Stimulated activated CD4-positive, alpha-beta T cell treated with anti-CD3 and anti-CD28 coated beads, TNF-alpha, amount 100 ng/mL, for 4 hours (primary cell): ENCODE data around the gene ATP11B.
"Not testable (repeated sequence)": the region's sequence is repeated elsewhere in the genome, so short reads cannot be mapped to it uniquely, and the experiment has no call there.

Source experiments
- DNase-seq, 3 experiments: peaks; one replicate each; pipeline ENCODE4 v3.0.0-alpha.2; 2020; ENCODE audit warnings: low read depth in 3 of 3

ATP11B gene

DNA sequence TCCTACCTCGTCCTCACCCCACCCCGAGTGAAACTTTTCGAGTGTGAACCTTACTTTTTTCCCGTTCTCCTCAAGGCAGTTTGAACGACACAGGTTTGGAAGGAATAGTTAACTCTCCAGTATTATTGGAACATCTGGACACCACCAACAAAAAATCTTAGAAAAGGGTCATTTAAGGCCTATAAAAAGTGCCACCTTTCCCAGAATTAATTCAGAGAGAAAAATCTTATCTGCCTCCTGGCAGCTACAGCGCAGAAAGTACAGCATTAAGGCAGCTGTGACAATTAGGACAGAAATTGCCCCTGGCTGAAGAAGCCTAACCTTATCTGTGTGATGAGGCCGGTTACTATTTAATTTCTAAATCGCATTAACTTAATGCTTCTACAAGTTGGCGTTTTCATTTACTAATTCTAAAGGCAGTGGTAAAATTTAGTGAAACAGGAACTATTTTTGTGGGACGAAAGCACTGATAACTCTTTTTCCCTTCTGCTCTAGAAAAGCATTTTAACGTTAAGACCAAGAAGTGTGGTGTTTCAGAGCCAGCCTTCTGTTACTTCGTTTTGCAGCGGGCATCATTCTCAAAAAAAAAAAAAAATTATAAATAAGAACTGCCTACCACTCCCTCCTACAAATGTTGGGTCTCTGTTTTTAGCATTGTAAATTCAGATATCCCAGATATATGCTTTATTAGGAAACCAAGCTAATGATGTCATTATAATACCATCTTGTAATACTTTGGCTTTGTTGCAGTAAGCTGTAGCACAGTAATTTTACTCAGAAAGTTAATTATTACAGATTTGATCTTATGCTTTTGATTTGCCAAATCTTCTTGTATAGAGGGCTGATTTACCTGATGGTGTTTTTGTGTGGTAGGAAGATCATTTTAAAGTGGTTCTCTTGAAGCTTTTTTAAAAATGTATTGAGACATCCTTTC is 1.4 kb downstream of the ATP11B start:
- DNase-seq: no peak

DNA sequence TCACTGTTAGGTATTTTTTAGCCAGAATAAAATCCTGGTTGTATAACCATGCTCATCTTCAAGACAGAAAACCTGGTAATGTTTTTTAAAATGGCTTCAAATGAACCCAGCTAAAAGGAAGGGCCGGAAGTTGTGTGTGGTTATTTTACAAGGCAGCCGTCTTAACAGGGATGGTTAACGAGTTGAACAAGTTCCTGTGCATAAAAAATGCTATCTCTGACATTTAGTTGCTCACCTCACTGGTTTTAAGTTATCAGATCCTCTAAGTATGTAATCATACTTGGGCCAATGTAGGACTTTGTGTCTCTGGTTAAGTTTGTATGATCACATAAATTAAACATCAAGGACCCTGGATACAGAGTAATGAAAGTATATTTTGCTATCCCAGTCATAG is 2.1 kb downstream of the ATP11B start:
- no peak for DNase-seq

DNA sequence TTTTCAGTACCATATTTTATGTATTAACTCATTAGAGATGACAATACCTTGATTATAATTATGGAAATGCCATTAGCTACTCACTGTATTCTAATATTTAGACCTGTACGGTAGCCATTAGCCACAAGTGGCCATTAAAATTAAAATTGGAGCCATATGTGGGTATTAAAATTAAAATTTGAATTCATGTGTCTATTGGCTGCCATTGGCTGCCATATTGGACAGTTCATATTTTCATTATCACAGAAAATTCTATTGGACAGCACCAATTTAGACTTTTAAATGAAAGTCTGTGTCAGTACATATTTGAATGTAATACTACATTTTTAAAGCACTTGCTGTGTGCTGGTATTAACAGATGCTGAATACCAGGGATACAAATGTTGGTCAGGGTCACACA is 3.0 kb downstream of the ATP11B start:
- DNase-seq: no peak

DNA sequence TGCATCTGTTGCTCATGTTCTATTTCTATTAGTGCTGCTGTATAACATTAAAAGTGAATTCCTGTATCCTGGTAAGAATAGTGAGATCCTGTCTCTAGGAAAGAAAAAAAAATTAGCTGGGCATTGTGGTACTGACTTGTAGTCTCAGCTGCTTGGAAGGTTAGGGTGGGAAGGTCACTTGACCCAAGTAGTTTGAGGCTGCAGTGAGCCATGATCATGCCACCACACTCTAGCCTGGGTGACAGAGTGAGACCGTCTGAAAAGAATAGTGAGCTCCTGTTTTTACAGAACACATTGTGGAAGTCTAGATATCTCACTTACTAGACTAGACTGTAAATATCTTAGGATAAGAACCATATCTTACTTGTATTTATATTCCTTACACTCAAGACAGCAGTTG is 4.6 kb downstream of the ATP11B start:
- DNase-seq: no peak

DNA sequence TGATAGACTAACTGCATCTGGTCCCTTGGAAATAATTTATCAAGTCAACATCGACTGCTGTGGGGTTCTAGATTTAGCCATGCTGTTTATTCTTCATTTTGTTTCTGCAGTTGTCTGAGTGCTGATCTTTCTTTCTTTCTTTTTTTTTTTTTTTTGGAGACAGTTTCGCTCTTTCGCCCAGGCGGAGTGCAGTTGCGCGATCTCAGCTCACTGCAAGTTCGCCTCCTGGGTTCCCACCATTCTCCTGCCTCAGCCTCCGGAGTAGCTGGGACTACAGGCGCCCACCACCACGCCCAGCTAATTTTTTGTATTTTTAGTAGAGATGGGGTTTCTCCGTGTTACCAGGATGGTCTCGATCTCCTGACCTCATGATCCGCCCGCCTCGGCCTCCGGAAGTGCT is 5.8 kb downstream of the ATP11B start:
- DNase-seq: not testable (repeated sequence)

DNA sequence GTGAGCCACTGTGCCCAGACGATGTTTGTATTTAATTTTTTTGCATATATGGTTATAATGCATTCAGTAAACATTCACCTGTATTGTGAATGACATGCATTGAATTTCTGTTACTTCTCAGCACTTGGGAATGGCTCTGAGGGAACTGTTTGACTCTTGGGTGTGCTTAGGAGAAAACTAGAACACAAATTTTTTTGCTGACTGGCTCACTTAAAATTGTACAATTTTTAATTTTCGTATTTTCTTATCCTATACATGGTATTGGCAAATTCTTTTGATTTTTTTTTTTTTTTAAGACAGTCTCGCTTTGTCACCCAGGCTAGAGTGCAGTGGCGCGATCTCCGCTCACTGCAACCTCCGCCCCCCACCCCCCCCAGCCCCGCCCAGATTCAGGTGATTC is 7.2 kb downstream of the ATP11B start:
- no peak for DNase-seq

DNA sequence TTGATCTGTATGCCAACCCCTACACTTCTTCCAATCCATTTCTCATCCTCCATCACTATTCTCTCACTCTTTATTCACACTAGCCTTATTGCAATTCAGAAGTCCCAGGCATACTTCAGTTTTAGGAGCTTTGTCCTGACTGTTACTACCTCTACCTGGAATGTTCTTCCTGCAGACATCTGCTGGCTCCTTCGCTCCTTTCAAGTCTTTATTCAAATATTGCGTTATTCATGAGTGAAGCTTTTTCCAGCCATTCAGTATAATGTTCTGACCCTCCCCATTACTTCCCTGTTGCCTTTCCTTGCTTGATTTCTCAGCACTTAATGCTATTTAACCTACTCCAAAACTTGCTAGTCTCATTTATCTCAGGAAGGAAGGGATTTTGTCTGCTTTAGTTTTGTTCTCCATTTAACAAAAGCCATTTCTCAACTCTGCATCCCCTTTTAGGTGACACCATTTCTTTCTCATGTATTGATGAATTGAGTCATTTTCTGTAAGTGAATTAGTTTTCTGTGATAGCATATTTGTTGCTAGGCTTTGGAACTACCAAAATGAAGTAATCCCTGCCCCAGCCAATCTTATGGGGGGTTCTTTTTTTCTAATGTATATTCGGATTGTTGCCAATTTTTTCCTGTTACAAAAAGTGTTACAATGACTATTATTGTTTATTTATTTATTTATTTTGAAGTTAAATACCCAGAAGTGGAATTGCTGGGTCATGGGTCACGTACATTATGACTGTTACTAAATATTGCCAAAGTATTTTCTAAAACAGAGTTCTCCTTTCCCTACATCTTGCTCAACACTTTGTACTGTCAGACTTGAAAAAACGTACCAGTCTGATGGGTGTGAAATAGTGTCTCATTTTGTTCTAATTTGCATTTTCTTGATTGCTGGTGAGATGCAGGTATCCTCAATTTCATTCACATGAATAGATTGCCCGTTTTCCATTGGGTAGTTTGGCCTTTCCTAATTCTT is 9.4 kb downstream of the ATP11B start:
- no peak for DNase-seq

DNA sequence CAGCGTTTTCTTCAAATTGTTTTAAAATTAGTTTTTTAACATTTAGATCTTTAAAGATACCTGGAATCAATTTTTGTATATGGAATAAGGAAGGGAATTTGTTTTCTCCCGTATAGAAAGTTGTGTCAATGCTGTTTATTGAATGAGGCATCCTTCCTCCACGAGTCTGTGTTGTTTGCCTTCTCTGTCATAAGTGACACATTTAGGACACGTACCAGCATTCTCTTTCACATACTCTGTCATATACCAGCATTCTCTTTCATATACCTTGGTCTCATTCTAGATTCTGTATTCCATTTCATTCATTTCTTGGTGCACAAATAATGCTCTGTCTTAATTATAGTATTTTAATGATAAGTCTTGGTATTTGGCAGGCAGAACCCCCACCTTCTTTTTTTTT is 10.3 kb downstream of the ATP11B start:
- no peak for DNase-seq

DNA sequence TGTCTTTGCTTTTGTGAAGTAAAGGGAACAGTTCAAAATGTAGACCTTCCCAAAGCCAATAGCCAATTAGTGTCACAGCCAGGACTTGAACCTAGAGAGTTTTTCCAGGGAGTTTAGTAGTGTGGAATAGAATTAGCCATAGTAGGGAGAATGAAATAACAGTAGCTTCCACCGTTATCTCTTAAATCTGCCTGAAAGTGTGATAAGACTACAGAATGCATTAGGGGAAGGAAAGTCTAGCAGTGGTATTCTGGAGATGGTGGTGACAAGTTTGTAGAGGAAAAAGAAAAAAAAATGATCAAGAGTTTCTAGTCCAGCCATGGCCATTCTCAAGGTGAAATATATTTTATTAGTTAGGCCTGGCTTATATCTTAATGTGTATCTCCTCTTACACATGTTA is 13.8 kb downstream of the ATP11B start:
- no peak for DNase-seq

DNA sequence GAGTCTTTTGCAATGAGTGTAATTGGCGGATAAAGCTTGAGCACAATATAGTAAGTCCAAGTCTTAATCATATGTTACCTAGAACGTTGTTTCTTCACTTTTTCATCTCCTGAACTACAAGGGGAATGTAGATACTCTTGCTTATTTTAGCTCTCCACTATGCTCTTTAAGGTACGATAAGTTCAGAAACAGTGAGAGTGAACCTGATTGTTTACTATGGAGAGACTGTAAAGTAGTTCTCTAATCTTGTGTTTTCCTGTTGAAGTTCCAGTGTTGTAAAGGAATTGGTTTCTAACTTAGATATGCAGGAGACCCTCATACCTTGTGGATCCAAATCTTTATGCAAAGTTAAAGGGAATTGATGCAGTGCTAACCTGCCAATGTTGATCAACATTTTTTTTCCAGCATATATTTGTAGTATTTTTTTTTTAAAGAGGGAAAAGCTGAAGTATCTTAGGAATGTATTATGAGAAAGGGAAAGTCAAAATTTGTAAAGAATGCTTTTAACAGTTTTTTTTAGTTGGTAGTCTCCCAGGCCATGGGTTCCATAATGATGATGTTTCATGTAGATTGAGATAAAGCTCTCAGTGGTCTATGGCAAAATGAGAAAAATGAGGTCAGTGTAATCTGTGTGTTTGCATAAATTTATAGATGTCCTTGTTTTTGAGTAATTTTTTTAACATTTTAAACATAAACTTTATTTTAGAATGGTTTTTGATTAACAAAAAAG is 14.9 kb downstream of the ATP11B start:
- DNase-seq: no peak

DNA sequence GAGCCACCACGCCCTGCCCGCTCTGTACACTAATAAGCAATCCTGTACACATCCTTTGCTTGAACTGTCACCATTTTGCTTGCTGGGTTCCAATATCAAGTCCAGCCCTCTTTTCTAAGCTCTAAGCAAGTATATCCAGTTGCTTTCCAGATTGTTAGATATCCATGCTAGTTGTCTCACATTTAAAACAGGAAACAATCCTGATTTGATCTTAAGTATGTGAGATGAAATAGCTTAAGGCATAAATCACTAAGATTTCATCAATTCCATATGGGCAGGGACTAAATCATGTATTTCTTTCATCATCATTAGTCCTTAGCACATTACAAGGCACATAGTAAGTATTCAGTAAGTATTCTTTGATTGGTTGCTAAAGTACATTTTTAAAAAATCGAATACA is 16.2 kb downstream of the ATP11B start:
- no peak for DNase-seq

DNA sequence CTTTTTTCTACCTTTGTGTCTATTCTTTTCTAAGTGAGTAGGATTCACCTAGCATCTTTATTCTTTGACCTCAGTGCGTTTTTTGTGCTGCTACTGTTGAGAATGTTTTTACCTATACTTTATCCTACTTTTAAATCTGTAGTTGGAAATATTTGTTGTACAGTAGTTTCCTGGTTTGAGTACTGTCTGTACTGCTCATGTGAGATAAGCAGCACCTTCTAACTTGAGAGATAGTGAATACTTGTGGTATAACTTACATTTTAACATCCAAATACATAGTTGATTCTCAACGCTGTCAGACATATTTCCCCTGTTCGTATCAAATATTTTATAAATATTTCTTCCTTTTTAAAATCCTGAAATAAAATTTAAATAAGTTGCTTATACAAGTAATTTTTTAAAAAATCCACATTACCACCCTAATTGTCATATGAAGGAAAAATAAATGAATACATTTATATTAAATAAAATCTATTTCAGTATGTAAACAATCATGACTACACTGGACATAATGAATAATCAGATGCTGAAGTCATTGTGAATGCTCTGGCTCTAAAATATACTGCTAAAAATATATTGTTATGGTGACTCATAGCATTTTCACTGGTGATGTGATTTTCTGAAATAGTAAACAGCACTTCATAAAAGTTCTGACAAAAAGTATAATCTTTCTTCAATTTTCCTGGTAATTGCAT is 17.4 kb downstream of the ATP11B start:
- no peak for DNase-seq

DNA sequence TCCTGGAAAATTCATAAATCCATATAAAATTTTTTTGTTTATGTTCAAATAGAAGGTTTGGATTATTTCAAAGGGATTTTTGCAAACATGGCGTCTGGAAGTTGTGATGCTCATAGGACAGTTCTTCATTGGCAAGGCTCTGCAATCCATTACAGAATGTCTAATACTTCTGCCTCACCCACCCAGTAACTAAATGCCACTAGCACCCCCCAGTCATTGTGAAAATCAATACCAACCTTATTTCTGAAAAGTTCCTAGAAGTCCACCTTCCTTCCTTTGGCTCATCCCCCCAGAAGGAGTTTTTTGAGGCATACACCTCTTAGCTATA is 17.9 kb downstream of the ATP11B start:
- DNase-seq: no peak

DNA sequence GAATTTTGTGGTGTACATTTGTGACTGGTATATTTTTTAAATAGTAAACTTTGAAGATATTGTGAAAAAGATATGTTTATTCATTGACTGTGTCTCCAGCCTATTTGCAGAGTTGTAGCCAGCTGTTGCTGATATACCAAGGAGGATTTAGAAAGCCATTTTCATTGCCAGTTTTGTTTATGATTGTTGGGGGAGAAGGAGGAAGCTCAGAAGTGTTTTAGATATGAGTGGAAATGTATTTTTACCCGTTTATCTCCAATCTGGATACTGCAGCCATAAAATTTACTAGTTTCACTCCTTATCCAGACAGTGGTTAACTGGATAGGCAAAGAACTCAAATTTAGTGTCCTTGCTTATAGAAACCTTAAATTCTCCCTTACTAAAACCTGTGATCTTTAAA is 18.8 kb downstream of the ATP11B start:
- no peak for DNase-seq

DNA sequence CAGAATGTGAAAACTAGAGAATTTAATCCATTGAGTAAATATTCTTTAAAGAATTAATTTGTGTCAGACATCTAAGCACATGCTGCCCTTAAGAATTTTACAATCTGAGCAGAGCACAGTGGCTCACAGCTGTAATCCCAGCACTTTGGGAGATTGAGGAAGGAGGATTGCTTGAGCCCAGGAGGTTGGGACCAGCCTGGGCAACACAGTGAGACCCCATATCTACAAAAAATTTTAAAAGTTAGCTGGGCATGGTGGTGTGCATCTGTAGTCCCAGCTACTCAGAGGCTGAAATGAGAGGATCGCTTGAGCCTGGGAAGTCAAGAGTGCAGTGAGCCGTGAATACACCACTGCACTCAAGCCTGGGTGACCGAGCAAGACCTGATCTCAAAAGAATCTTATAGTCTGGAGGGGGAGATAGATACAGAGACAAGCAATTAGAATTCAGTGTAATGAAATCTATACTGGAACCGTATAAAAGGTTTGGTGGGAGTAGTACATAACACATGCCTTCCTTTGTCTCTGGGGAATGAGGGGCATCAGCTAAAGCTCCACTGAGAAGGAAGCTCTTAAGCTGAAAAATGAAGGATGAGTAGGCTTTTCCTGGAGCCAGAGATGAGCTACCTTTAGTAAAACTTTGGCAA is 21.2 kb downstream of the ATP11B start:
- no peak for DNase-seq

DNA sequence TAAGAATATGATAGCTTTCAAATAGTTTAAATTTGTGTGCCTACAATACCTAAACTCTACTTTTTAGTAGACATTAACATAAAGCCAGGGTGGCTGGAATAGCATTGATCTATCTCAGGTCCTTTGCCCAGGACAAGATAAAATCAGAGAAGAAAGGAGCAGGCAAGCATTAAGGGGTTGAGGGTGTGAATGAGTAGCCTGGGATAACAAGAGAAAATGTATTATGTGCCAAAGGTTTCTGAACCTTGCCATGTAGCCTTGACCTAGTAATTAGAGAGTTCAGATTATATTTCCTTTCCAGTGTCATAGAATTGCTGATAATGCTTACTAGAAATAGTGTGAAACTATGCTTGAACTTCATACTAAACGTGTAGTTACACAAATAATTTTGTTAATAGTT is 22.9 kb downstream of the ATP11B start:
- no peak for DNase-seq

DNA sequence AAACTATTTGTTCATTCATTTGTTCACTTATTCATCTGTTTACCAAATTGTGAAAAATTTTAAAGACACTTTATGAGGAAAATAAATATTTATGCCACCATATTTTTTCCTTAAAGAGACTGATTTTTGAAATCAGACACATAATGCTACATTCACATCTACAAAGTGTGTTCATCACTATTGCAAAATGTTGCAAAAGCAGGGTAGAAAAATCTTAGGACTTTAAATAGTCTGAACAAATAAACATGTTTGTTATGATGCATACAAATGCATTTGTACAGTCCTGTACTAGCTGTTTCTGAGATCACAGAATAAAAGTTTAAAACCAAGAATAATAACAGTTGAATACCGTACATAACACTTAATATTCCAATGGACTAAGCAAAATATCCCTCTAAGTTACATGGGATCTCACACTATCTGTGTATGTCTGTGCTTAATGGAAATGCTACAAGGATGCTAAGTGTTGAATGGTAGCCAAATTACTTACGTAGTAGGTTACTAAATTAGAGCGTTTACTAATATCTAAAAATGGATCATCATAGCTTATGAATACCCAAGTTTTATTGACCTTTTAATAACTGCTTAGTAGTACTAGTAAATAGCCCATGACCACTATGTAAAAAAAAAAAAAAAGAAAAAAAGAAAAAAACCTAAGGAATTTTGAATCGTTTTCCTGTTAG is 25.1 kb downstream of the ATP11B start:
- no peak for DNase-seq

DNA sequence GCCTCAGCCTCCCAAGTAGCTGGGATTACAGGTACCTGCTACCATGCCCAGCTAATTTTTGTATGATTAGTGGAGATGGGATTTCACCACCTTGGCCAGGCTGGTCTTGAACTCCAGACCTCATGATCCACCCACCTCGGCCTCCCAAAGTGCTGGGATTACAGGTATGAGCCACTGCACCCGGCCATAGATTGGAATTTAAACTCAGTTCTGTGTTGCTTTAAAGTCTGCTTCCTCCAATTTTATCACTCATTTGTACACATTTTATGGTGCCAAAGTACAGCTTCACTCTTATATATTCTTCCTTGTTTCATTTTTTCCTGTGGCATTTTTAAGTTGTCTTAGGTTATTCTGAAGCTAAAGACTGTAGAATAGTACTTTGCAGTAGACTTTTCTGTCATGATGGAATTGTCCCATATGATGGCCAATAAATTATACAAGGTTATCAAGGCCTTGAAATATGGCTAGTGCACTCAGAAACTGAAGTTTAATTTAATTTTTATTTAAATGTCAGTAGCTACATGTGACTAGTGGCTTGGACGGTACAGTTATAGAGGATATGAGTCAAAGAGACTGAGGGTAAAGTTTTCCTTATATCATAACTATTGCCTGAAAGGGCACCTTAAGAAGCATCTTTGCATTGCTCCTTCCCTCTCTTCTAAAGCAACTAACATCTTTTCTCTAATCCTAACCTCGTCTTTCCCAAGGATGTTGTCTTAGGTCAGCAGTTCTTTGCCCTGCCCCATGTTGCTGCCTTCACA is 28.1 kb downstream of the ATP11B start:
- DNase-seq: no peak

DNA sequence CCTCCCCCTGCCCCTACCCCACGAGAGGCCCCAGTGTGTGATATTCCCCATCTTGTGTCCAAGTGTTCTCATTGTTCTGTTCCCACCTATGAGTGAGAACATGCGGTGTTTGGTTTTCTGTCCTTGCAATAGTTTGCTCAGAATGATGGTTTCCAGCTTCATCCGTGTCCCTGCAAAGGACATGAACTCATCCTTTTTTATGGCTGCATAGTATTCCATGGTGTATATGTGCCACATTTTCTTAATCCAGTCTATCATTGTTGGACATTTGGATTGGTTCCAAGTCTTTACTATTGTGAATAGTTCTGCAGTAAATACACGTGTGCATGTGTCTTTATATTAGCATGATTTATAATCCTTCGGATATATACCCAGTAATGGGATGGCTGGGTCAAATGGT is 29.0 kb downstream of the ATP11B start:
- not testable (repeated sequence) for DNase-seq

DNA sequence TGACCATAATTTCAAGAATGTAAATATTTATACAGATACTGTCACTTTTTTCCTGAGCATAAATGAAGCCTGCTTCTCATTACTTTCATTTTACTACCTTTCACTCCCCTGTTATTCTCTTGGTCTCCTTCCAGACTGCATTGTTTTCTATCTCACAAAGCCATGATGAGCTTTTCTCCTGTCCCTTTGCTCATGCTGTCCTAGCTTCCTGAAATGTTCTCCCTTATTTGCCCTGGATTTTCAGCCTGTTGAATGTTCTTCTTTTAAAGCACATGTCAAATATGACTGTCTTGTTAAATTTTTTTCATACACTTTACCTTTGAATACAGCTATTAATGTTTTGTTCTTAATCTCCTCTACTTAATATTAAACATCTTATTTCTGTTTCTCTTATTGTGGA is 31.7 kb downstream of the ATP11B start:
- no peak for DNase-seq
